Retina (tissue), 1 donor: ENCODE measurements around the gene FBXL14.
"Not testable (repeated sequence)": the region's sequence is repeated elsewhere in the genome, so short reads cannot be mapped to it uniquely, and the experiment has no call there.

Source experiments
- DNase-seq: peaks from one replicate; pipeline ENCODE4 v3.0.0-alpha.2; 2016

FBXL14 gene

GRCh38 chr12:1619587-1619986 is 25.2 kb upstream of the FBXL14 start:
- DNase-seq: no peak

- no peak for DNase-seq
Observed at GRCh38 chr12:1619159-1619558, 24.8 kb upstream of the FBXL14 start.

GRCh38 chr12:1618489-1618888 is 24.1 kb upstream of the FBXL14 start:
- DNase-seq: no peak

- DNase-seq: no peak
Observed at GRCh38 chr12:1616233-1617066, 22.1 kb upstream of the FBXL14 start.

GRCh38 chr12:1614360-1614759 is 20.0 kb upstream of the FBXL14 start:
- no peak for DNase-seq

- DNase-seq: no peak
Observed at GRCh38 chr12:1613860-1614259, 19.5 kb upstream of the FBXL14 start.

GRCh38 chr12:1611803-1612572 is 17.6 kb upstream of the FBXL14 start:
- no peak for DNase-seq

GRCh38 chr12:1610072-1610643 is 15.8 kb upstream of the FBXL14 start:
- no peak for DNase-seq

- DNase-seq: no peak
Observed at GRCh38 chr12:1608713-1609119, 14.3 kb upstream of the FBXL14 start.

- DNase-seq: no peak
Observed at GRCh38 chr12:1607940-1608712, 13.7 kb upstream of the FBXL14 start.

GRCh38 chr12:1606021-1606622 is 11.7 kb upstream of the FBXL14 start:
- DNase-seq: no peak

- DNase-seq: peak; percentile 91
Observed at GRCh38 chr12:1605129-1606020, 11.0 kb upstream of the FBXL14 start.

GRCh38 chr12:1604464-1604863 is 10.1 kb upstream of the FBXL14 start:
- DNase-seq: no peak

GRCh38 chr12:1603269-1603993 is 9.1 kb upstream of the FBXL14 start:
- no peak for DNase-seq

- not testable (repeated sequence) for DNase-seq
Observed at GRCh38 chr12:1602706-1603105, 8.3 kb upstream of the FBXL14 start.

- DNase-seq: no peak
Observed at GRCh38 chr12:1598757-1599156, 4.4 kb upstream of the FBXL14 start.

GRCh38 chr12:1595690-1596347 is 1.4 kb upstream of the FBXL14 start:
- no peak for DNase-seq

GRCh38 chr12:1595026-1595561 is 713 bp upstream of the FBXL14 start:
- DNase-seq: no peak

- DNase-seq: no peak
Observed at GRCh38 chr12:1594006-1594260, 448 bp downstream of the FBXL14 start.
